ENCODE measurements around the gene FARS2.

Gene FARS2

DNA sequence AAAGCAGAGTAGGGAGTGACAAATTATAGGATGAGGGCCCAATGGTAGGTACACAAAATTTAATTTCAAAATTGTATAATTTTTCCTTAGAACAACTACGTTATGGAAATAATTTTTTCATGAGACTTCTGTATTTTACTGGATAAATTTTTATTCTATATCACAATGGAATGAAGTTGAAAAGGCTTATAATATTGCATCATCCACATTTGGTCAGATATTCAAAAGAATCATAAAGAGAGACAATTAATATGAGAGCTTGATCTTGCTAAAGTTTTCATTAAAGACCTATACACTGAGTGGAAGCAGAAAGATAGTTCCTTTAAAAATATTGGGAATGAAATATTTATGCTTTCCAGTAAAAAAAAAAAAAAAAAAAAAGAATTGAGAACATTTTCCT, 242.8 kb downstream of the FARS2 start:
- no peak overlapping the region for H3K4me3 ChIP-seq (ENCODE audit: low read depth, low read length)
- no peak for TF ChIP-seq CTCF (IDR thresholded peaks at IDR 0.05; ENCODE audit: borderline replicate concordance, insufficient read depth, low read depth, low read length)

DNA sequence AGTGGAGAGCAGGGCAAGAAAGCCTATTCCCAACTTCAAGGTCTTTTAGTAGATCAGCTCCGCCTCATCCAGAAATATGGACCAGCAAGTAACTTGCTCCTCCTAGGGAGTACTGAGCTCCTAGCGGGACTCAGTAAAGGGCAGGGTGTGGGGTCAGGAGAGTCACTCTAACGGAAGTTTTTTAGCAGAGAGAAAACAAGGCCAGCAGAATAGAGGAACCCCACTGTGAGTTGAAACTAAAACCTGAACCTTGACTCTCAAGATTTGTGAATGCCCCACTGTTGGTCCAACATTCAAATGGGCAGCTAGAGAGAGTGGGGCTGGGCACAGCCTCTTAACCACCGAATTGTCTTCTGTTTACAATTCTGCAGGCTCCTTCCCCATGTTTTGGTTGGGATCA, 244.8 kb downstream of the FARS2 start:
- no peak for TF ChIP-seq CTCF (IDR thresholded peaks at IDR 0.05; ENCODE audit: borderline replicate concordance, insufficient read depth, low read depth, low read length)
- H3K4me3 ChIP-seq (ENCODE audit: low read depth, low read length): no peak overlapping the region

DNA sequence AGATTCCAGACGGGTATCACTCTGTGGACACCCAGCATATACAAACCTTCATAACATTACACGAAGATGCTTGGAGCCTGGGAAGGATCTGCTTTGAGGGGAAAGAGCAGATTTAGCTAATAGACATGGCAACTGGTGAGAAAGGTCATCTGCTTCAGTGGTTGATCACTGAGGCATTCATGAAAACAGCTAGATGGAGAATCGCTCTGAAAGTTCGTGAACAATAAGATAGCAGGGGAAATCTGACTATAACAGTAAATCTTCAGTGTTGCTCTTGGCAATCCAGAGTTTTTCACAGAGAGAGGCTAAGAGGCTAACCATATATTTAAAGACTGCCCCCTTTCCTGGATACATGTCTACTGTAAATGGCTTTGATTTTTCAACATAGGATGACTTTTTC, 245.3 kb downstream of the FARS2 start:
- no peak for TF ChIP-seq CTCF (IDR thresholded peaks at IDR 0.05; ENCODE audit: borderline replicate concordance, insufficient read depth, low read depth, low read length)
- no peak overlapping the region for H3K4me3 ChIP-seq (ENCODE audit: low read depth, low read length)

DNA sequence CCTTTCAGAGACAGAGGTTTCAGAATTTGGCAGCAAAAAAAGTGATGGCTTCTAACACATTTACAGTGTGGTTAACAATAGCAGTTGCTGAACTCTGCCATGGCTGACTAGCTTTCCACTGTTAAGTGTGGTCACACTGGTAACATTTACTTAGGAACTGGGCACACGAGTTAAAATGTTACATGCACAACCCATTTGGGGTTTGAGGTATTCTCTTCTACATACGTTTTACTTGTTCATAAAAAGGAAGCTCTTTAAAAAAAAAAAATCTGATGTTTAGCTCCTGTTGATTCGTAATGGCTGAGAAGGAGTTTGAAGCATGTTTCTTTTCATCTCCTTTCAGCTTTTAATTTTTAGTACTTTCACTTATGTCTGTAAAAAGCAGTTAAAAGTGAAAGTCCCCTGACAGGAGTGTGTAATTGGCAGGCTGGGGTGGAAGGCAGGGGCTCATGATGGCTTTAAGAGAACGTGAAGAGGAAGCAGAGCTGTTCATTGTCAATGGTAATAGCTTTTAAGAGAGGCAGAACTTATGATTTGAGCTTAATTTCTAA, 245.9 kb downstream of the FARS2 start:
- no peak overlapping the region for H3K4me3 ChIP-seq (ENCODE audit: low read depth, low read length)
- no peak for TF ChIP-seq CTCF (IDR thresholded peaks at IDR 0.05; ENCODE audit: borderline replicate concordance, insufficient read depth, low read depth, low read length)

- no peak for TF ChIP-seq CTCF (IDR thresholded peaks at IDR 0.05; ENCODE audit: borderline replicate concordance, insufficient read depth, low read depth, low read length)
- H3K4me3 ChIP-seq (ENCODE audit: low read depth, low read length): no peak overlapping the region
Observed at GRCh38 chr6:5509106-5509505, 247.8 kb downstream of the FARS2 start.

DNA sequence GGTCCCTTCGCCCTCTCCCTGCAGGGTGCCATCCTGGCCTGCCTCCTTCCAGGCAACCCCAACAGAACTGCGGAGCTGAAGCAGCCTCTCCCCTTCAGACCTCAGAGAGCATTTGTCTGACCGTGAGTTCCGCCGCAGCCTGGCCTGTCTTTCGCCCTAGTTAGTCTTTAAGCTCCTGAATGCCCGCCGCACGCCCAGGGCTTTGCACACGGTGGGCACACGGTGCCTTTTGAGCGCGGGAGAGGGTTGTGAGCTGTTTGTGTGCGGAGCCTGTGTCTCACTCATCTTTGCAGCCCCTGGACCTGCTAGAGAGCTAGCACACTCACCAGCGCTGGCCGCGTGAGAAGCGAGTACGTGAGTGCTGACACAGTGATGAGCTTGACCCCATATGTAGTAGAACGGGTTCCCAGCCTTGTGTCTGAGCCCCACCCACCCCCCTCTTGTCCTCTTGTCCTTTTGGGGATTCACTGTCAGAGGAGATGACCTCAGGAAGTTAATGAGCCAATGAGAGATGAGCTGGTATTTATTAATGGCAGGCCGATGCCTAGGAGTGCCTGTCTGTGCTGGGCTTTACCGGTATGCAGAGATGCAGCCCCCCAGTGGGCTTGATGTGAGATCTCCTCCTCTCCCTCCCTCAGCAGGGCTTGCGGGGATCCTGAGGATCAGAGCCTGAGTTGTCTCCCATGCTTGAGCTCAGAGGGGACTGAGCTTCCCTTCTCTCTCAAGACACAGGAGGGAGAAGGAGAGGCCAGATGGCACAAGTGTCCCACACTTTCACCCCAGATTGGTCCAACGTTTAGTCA, 249.2 kb downstream of the FARS2 start:
- H3K4me3 ChIP-seq (ENCODE audit: low read depth, low read length): no peak overlapping the region
- no peak for TF ChIP-seq CTCF (IDR thresholded peaks at IDR 0.05; ENCODE audit: borderline replicate concordance, insufficient read depth, low read depth, low read length)

GRCh38 chr6:5511954-5512353, 250.6 kb downstream of the FARS2 start:
- no peak overlapping the region for H3K4me3 ChIP-seq (ENCODE audit: low read depth, low read length)
- TF ChIP-seq CTCF (IDR thresholded peaks at IDR 0.05; ENCODE audit: borderline replicate concordance, insufficient read depth, low read depth, low read length): no peak
